Astrocyte (in vitro differentiated cells and primary cell): Measurements from ENCODE around the gene IPO13. TPM values are rescaled to one million over a fixed set of nuclear protein-coding genes. Genes with fewer than 3 reads are reported as not detected.

Experiments
- DNase-seq: peaks from one replicate; pipeline ENCODE4 v3.0.0-alpha.2; 2010; ENCODE audit warnings: low read depth
- FAIRE-seq: peaks from 2 replicates; lab custom pipeline; 2011; peaks lifted over from hg19 to GRCh38; lab: Jason Lieb, UNC
- H2AFZ ChIP-seq: 2 replicates; pipeline ENCODE4 v1.6.0; 2012; ENCODE audit warnings: low read depth, low read length, inconsistent platforms
- H3K27ac ChIP-seq: 2 replicates; pipeline ENCODE4 v1.5.1; 2011; ENCODE audit warnings: low read depth, low read length, inconsistent platforms
- H3K27me3 ChIP-seq: 2 replicates; pipeline ENCODE4 v1.6.0; 2011; ENCODE audit warnings: low read length, inconsistent platforms; ENCODE audit not compliant: insufficient read depth
- H3K36me3 ChIP-seq: 2 replicates; pipeline ENCODE4 v1.5.1; 2011; ENCODE audit warnings: low read length, inconsistent platforms; ENCODE audit not compliant: insufficient read depth
- H3K4me1 ChIP-seq: 2 replicates; pipeline ENCODE4 v1.5.1; 2011; ENCODE audit warnings: low read length, inconsistent platforms; ENCODE audit not compliant: insufficient read depth
- H3K4me2 ChIP-seq: 2 replicates; pipeline ENCODE4 v1.6.0; 2012; ENCODE audit warnings: low read length, inconsistent platforms
- H3K4me3 ChIP-seq: 2 replicates; pipeline ENCODE4 v1.5.1; 2011; ENCODE audit warnings: low read depth, mild to moderate bottlenecking, low read length, inconsistent platforms; ENCODE audit not compliant: insufficient read depth
- H3K79me2 ChIP-seq: 2 replicates; pipeline ENCODE4 v1.6.0; 2012; ENCODE audit warnings: mild to moderate bottlenecking, low read length, inconsistent platforms; ENCODE audit not compliant: insufficient read depth
- H3K9ac ChIP-seq: 2 replicates; pipeline ENCODE4 v1.6.0; 2012; ENCODE audit warnings: mild to moderate bottlenecking, low read length, inconsistent platforms
- H3K9me3 ChIP-seq: 2 replicates; pipeline ENCODE4 v1.5.1; 2012; ENCODE audit warnings: low read depth, mild to moderate bottlenecking, low read length, inconsistent platforms; ENCODE audit not compliant: insufficient read depth
- H4K20me1 ChIP-seq: 2 replicates; pipeline ENCODE4 v1.6.0; 2012; ENCODE audit warnings: low read length, inconsistent platforms; ENCODE audit not compliant: insufficient read depth
- H3K27ac Mint-ChIP-seq: one replicate; pipeline ENCODE4 v1.8.0; 2021; ENCODE audit warnings: mild to moderate bottlenecking, mixed read lengths; ENCODE audit not compliant: unreplicated experiment
- H3K27me3 Mint-ChIP-seq: one replicate; pipeline ENCODE4 v1.8.0; 2021; ENCODE audit warnings: low read depth, mixed read lengths; ENCODE audit not compliant: unreplicated experiment
- H3K36me3 Mint-ChIP-seq: one replicate; pipeline ENCODE4 v1.8.0; 2021; ENCODE audit warnings: low read depth, mixed read lengths; ENCODE audit not compliant: unreplicated experiment
- H3K4me1 Mint-ChIP-seq: one replicate; pipeline ENCODE4 v1.8.0; 2021; ENCODE audit warnings: low read depth, mixed read lengths; ENCODE audit not compliant: unreplicated experiment
- H3K4me3 Mint-ChIP-seq: one replicate; pipeline ENCODE4 v1.8.0; 2021; ENCODE audit warnings: mild to moderate bottlenecking, moderate library complexity, mixed read lengths; ENCODE audit not compliant: unreplicated experiment
- H3K9me3 Mint-ChIP-seq: one replicate; pipeline ENCODE4 v1.8.0; 2021; ENCODE audit warnings: mild to moderate bottlenecking, mixed read lengths; ENCODE audit not compliant: unreplicated experiment
- CTCF ChIP-seq: IDR thresholded peaks from 2 replicates; pipeline ENCODE4 v1.5.1; 2011; ENCODE audit warnings: low read depth, mild to moderate bottlenecking, inconsistent platforms, low read length, moderate library complexity; ENCODE audit not compliant: insufficient read depth
- EZH2 ChIP-seq: IDR thresholded peaks from 2 replicates; pipeline ENCODE4 v1.6.1; 2012; ENCODE audit warnings: mild to moderate bottlenecking, low read length, inconsistent platforms; ENCODE audit not compliant: insufficient read depth
- total RNA-seq: library from RNA; stranded (reverse); gene quantifications from 2 replicates; pipeline ENCODE4 v1.2.1, GENCODE V29; 2021

IPO13 gene
- total RNA-seq, 1 donor from 2014 or later: 31.0 TPM

- Histone ChIP-seq H3K79me2 (peaks cover 35% of the 10 kb centered on the region), H3K4me2 (no peak overlapping the region), H3K27ac (no peak overlapping the region), H2AFZ (no peak overlapping the region), H3K27me3 (no peaks in the 10 kb centered on the region), H4K20me1 (peaks cover 59% of the 10 kb centered on the region), H3K9me3 (no peaks in the 10 kb centered on the region), H3K9ac (no peak overlapping the region), H3K36me3 (peaks cover 2% of the 10 kb centered on the region), H3K4me1 (peaks cover 16% of the 10 kb centered on the region), H3K4me3 (no peak overlapping the region)
- Mint-ChIP-seq H3K4me1 (peaks cover 25% of the 10 kb centered on the region), H3K9me3 (no peaks in the 10 kb centered on the region), H3K27me3 (no peaks in the 10 kb centered on the region), H3K36me3 (peaks cover 26% of the 10 kb centered on the region), H3K4me3 (no peak overlapping the region), H3K27ac (no peak overlapping the region)
- no peak for DNase-seq
- no peak for TF ChIP-seq EZH2
- no peak for TF ChIP-seq CTCF
- FAIRE-seq: no peak
Observed at GRCh38 chr1:43984855-43985254, 38.1 kb downstream of the IPO13 start.

DNA sequence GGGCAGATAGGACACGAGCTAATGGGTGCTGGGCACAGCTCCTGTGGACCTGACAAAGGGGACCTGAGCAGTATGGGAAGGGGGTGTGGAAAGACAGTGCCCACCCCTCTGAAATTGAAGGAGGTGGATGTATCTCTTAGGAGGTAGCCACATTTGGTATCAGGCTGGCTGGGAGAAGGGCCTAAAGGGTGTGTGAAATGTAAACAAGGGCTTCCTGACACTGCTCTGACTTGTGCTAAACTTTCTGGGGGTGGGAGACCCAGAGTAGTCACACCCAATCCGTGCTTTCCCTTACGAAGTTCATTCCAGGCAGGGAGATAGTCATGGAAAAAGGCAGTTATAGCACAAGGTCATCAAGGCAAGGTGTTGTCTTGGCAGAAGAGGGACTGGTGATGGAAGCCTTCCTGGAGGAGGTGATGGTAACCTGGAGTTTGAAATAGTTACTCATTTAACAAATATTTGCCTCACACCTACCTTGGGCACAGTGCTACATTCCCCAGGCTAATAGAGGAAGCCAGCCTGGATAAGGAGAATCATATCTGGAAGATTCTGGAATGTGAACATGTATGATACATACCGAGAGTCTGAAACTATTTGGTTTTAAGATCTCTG lies 39.3 kb downstream of the IPO13 start:
- no peaks in the 10 kb centered on the region for H3K9me3 ChIP-seq
- peaks cover 8% of the 10 kb centered on the region for H3K4me1 ChIP-seq
- no peak for TF ChIP-seq EZH2
- TF ChIP-seq CTCF: no peak
- no peak for FAIRE-seq
- Mint-ChIP-seq H3K27me3 (no peaks in the 10 kb centered on the region), H3K4me3 (no peak overlapping the region), H3K4me1 (peaks cover 20% of the 10 kb centered on the region), H3K36me3 (peaks cover 23% of the 10 kb centered on the region), H3K27ac (peak overlapping the region; percentile 58), H3K9me3 (no peaks in the 10 kb centered on the region)
- no peaks in the 10 kb centered on the region for H3K27me3 ChIP-seq
- no peak overlapping the region for H2AFZ ChIP-seq
- H3K4me2 ChIP-seq: no peak overlapping the region
- H3K4me3 ChIP-seq: no peak overlapping the region
- H3K9ac ChIP-seq: no peak overlapping the region
- no peak for DNase-seq
- H3K36me3 ChIP-seq: peaks cover 2% of the 10 kb centered on the region
- H3K79me2 ChIP-seq: peaks cover 23% of the 10 kb centered on the region
- peaks cover 53% of the 10 kb centered on the region for H4K20me1 ChIP-seq
- H3K27ac ChIP-seq: no peak overlapping the region

DNA sequence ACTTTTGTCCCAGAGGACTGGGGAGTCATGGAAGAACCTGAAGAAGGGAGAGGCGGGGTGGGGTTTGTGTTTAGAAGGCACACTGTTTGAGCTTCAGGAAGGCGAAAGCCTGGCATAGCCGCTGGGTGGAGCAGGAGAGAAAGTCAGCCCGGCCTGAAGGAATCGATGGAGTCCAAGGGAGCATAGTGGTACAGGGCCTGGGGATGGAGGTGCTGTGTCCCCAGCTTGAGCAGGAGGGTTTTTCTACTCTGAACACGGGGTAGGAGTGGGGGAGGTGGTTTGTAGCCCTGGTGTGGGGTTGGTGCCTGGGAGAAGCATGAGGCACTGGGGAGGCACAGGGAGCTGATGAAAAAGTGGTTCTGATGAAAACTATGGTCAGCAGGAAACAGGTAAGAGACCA lies 40.0 kb downstream of the IPO13 start:
- H3K4me2 ChIP-seq: no peak overlapping the region
- no peak overlapping the region for H3K27ac ChIP-seq
- peaks cover 17% of the 10 kb centered on the region for H3K79me2 ChIP-seq
- Mint-ChIP-seq H3K9me3 (no peaks in the 10 kb centered on the region), H3K27ac (peak overlapping the region; percentile 58), H3K27me3 (no peaks in the 10 kb centered on the region), H3K36me3 (peaks cover 23% of the 10 kb centered on the region), H3K4me1 (peaks cover 20% of the 10 kb centered on the region), H3K4me3 (peak overlapping the region; percentile 2)
- DNase-seq (no peak), FAIRE-seq (no peak)
- H3K9me3 ChIP-seq: no peaks in the 10 kb centered on the region
- peaks cover 10% of the 10 kb centered on the region for H3K4me1 ChIP-seq
- H2AFZ ChIP-seq: no peak overlapping the region
- no peaks in the 10 kb centered on the region for H3K36me3 ChIP-seq
- no peaks in the 10 kb centered on the region for H3K27me3 ChIP-seq
- TF ChIP-seq EZH2 (no peak), CTCF (no peak)
- peaks cover 48% of the 10 kb centered on the region for H4K20me1 ChIP-seq
- H3K9ac ChIP-seq: no peak overlapping the region
- no peak overlapping the region for H3K4me3 ChIP-seq
